H1 (cell line): ENCODE measurements around the gene PRKAG1. TPM values are rescaled to one million over a fixed set of nuclear protein-coding genes. Genes with fewer than 3 reads are reported as not detected.

ENCODE experiments used
- CTCF ChIA-PET: fragments of 300-600 bp; sonication (Branson Sonifier 250); formaldehyde crosslinking; loops from one replicate; lab custom pipeline; 2021; ENCODE audit not compliant: partially characterized antibody; lab: Charles Lee
- POLR2A ChIA-PET: fragments of 300-600 bp; sonication (Branson Sonifier 250); formaldehyde crosslinking; loops from one replicate; lab custom pipeline; 2021; ENCODE audit warnings: inconsistent platforms; ENCODE audit not compliant: partially characterized antibody; lab: Charles Lee
- DNase-seq, 2 experiments: peaks; one replicate each; pipeline versions ENCODE4 v3.0.0 to v3.0.0-alpha.2; 2010 to 2022; ENCODE audit warnings: low spot score in 2 of 2, low read depth in 1 of 2, mixed read lengths in 1 of 2
- FAIRE-seq: peaks from 2 replicates; lab custom pipeline; 2011; peaks lifted over from hg19 to GRCh38; lab: Jason Lieb, UNC
- H2AFZ ChIP-seq: 2 replicates; pipeline ENCODE4 v1.8.1; 2012; ENCODE audit warnings: low read length, inconsistent platforms
- H2AK5ac ChIP-seq: 2 replicates; pipeline ENCODE4 v1.6.1; 2013; ENCODE audit warnings: low read depth, low read length
- H2BK120ac ChIP-seq: replicated peaks from 2 replicates; pipeline ENCODE3; 2013; ENCODE audit warnings: low read depth, low read length, inconsistent platforms
- H2BK12ac ChIP-seq: 2 replicates; pipeline ENCODE4 v1.6.1; 2013; ENCODE audit warnings: low read depth, low read length
- H2BK15ac ChIP-seq: 2 replicates; pipeline ENCODE4 v1.6.1; 2013; ENCODE audit warnings: low read length
- H2BK20ac ChIP-seq: 2 replicates; pipeline ENCODE4 v1.6.1; 2013; ENCODE audit warnings: low read length
- H2BK5ac ChIP-seq: 2 replicates; pipeline ENCODE4 v1.6.1; 2013; ENCODE audit warnings: low read depth, low read length
- H3K14ac ChIP-seq: 2 replicates; pipeline ENCODE4 v1.6.1; 2013; ENCODE audit warnings: inconsistent platforms; ENCODE audit not compliant: insufficient read length
- H3K18ac ChIP-seq: 2 replicates; pipeline ENCODE4 v1.6.1; 2013; ENCODE audit warnings: low read length; ENCODE audit errors: extremely low read depth
- H3K23ac ChIP-seq: 2 replicates; pipeline ENCODE4 v1.6.1; 2013; ENCODE audit warnings: inconsistent platforms; ENCODE audit not compliant: insufficient read length
- H3K23me2 ChIP-seq: 2 replicates; pipeline ENCODE4 v1.6.1; 2013; ENCODE audit warnings: low read depth, low read length
- H3K27ac ChIP-seq: 2 replicates; pipeline ENCODE4 v1.6.1; 2011; ENCODE audit warnings: low read depth, low read length, inconsistent platforms
- H3K27me3 ChIP-seq, 4 experiments: replicated peaks in 1 of 4; 1 replicate in 1 of 4; 2 replicates in 3 of 4; pipeline versions ENCODE4 v1.6.1 to v1.8.1; 2011 to 2013; ENCODE audit warnings: low read length in 3 of 4, mild to moderate bottlenecking in 3 of 4, inconsistent platforms in 2 of 4, mixed read lengths in 2 of 4, moderate library complexity in 1 of 4; ENCODE audit not compliant: control insufficient read depth in 3 of 4, insufficient read depth in 3 of 4; ENCODE audit errors: extremely low read depth in 1 of 4
- H3K36me3 ChIP-seq, 4 experiments: 2 replicates each; pipeline versions ENCODE4 v1.6.1 to v1.8.1; 2011 to 2013; ENCODE audit warnings: mild to moderate bottlenecking in 4 of 4, low read length in 3 of 4, moderate library complexity in 2 of 4, control low read depth in 1 of 4, inconsistent platforms in 1 of 4; ENCODE audit not compliant: insufficient read depth in 4 of 4, control insufficient read depth in 2 of 4
- H3K4ac ChIP-seq: replicated peaks from 2 replicates; pipeline ENCODE3; 2013; ENCODE audit warnings: low read length, low read depth, mixed read lengths, inconsistent platforms; ENCODE audit not compliant: insufficient read length
- H3K4me1 ChIP-seq, 4 experiments: replicated peaks in 1 of 4; 1 replicate in 1 of 4; 2 replicates in 3 of 4; pipeline versions ENCODE4 v1.6.1 to v1.8.1; 2011 to 2013; ENCODE audit warnings: low read length in 3 of 4, inconsistent platforms in 2 of 4, mixed read lengths in 1 of 4; ENCODE audit not compliant: insufficient read depth in 4 of 4, control insufficient read depth in 3 of 4
- H3K4me2 ChIP-seq, 2 experiments: 2 replicates each; pipeline versions ENCODE4 v1.6.1 to v1.8.1; 2011 to 2013; ENCODE audit warnings: low read depth in 2 of 2, low read length in 2 of 2, control low read depth in 1 of 2, inconsistent platforms in 1 of 2, mild to moderate bottlenecking in 1 of 2; ENCODE audit not compliant: insufficient read depth in 1 of 2
- H3K4me3 ChIP-seq, 4 experiments: fragments of 200-600, 300-600 bp in 1 of 4; sonication (generic), shearing (Covaris generic), sonication (Bioruptor Twin) in 1 of 4; 2 replicates each; pipeline versions ENCODE4 v1.5.1 to v1.8.1; 2011 to 2016; ENCODE audit warnings: low read length in 4 of 4, low read depth in 3 of 4, control low read depth in 2 of 4, inconsistent platforms in 2 of 4, mild to moderate bottlenecking in 2 of 4, mixed read lengths in 1 of 4, moderate library complexity in 1 of 4; ENCODE audit not compliant: insufficient read depth in 2 of 4; ENCODE audit errors: extremely low read depth in 1 of 4
- H3K56ac ChIP-seq: replicated peaks from 2 replicates; pipeline ENCODE3; 2013; ENCODE audit warnings: low read depth, mild to moderate bottlenecking, mixed read lengths, low read length, inconsistent platforms; ENCODE audit not compliant: insufficient read length
- H3K79me1 ChIP-seq: 2 replicates; pipeline ENCODE4 v1.6.1; 2013; ENCODE audit warnings: low read depth, low read length, control low read depth
- H3K79me2 ChIP-seq, 2 experiments: 2 replicates each; pipeline versions ENCODE4 v1.6.1 to v1.8.1; 2012 to 2013; ENCODE audit warnings: low read length in 2 of 2, mild to moderate bottlenecking in 2 of 2, inconsistent platforms in 1 of 2; ENCODE audit not compliant: insufficient read depth in 2 of 2, control insufficient read depth in 1 of 2
- H3K9ac ChIP-seq, 4 experiments: replicated peaks in 1 of 4; 1 replicate in 1 of 4; 2 replicates in 3 of 4; pipeline versions ENCODE4 v1.6.1 to v1.8.1; 2011 to 2013; ENCODE audit warnings: low read depth in 3 of 4, low read length in 3 of 4, control low read depth in 2 of 4, mild to moderate bottlenecking in 2 of 4, moderate library complexity in 2 of 4, inconsistent platforms in 1 of 4; ENCODE audit errors: extremely low read depth in 1 of 4
- H3K9me3 ChIP-seq, 2 experiments: 2 replicates each; pipeline versions ENCODE4 v1.6.1 to v1.8.1; 2012 to 2013; ENCODE audit warnings: mild to moderate bottlenecking in 2 of 2, moderate library complexity in 2 of 2, control low read depth in 1 of 2, inconsistent platforms in 1 of 2, low read depth in 1 of 2, low read length in 1 of 2, mixed read lengths in 1 of 2; ENCODE audit not compliant: insufficient read depth in 2 of 2
- H4K20me1 ChIP-seq, 2 experiments: replicated peaks in 1 of 2; 2 replicates each; pipeline versions ENCODE3 to v1.8.1; 2011 to 2013; ENCODE audit warnings: inconsistent platforms in 2 of 2, low read length in 2 of 2, mild to moderate bottlenecking in 1 of 2; ENCODE audit not compliant: insufficient read depth in 2 of 2, control insufficient read depth in 1 of 2
- H4K5ac ChIP-seq: 2 replicates; pipeline ENCODE4 v1.6.1; 2013; ENCODE audit warnings: low read length, low read depth, mixed read lengths, inconsistent platforms; ENCODE audit not compliant: insufficient read length
- H4K8ac ChIP-seq: 2 replicates; pipeline ENCODE4 v1.8.0; 2013; ENCODE audit warnings: mild to moderate bottlenecking, moderate library complexity, low read length, inconsistent platforms; ENCODE audit not compliant: insufficient read depth; ENCODE audit errors: extremely low read depth
- H4K91ac ChIP-seq: replicated peaks from 2 replicates; pipeline ENCODE3; 2013; ENCODE audit warnings: low read length, mixed read lengths, inconsistent platforms; ENCODE audit not compliant: insufficient read length
- CHD1 ChIP-seq: IDR thresholded peaks from 2 replicates; pipeline ENCODE4 v1.6.1; 2012; ENCODE audit warnings: low read depth, low read length, improper control_type of control experiment
- EZH2 ChIP-seq: fragments of 200-600 bp; sonication (generic); IDR thresholded peaks from 2 replicates; pipeline ENCODE4 v1.7.1; 2012; ENCODE audit warnings: low read depth, mild to moderate bottlenecking, moderate library complexity, low read length, inconsistent platforms; ENCODE audit not compliant: severe bottlenecking
- HDAC2 ChIP-seq, 2 experiments: fragments of 300-600 bp in 1 of 2; sonication (generic) in 1 of 2; IDR thresholded peaks; 2 replicates each; pipeline ENCODE4 v1.6.1; 2011 to 2012; ENCODE audit warnings: low read depth in 2 of 2, low read length in 2 of 2, mild to moderate bottlenecking in 2 of 2, moderate library complexity in 2 of 2, borderline replicate concordance in 1 of 2, inconsistent platforms in 1 of 2
- JUN ChIP-seq: IDR thresholded peaks from 2 replicates; pipeline ENCODE4 v1.6.1; 2011; ENCODE audit warnings: low read depth, mild to moderate bottlenecking, improper control_type of control experiment, low read length
- JUND ChIP-seq: IDR thresholded peaks from 2 replicates; pipeline ENCODE4 v1.6.1; 2011; ENCODE audit warnings: mild to moderate bottlenecking, improper control_type of control experiment, low read length
- TBP ChIP-seq: IDR thresholded peaks from 2 replicates; pipeline ENCODE4 v1.6.1; 2011; ENCODE audit warnings: low read depth, low read length, improper control_type of control experiment
- WGBS, 2 experiments: shearing (Covaris generic) in 1 of 2; methylation state at CpG; one replicate each; pipeline versions ENCODE4 v1.1.6 to v1.1.7; 2013 to 2015; ENCODE audit warnings: low lambda C conversion rate in 2 of 2, mixed read lengths in 2 of 2, inconsistent platforms in 1 of 2, low coverage in 1 of 2, missing lambda C conversion rate in 1 of 2; ENCODE audit not compliant: insufficient replicate concordance in 2 of 2, insufficient coverage in 1 of 2, insufficient read length in 1 of 2; ENCODE audit errors: extremely low coverage in 1 of 2, missing lambda C conversion rate in 1 of 2; 5-methylcytosine and 5-hydroxymethylcytosine counted together
- polyA plus RNA-seq, 7 experiments: library from polyadenylated mRNA; depleted of rRNA in 3 of 7; stranded (reverse) in 5 of 7; unstranded in 2 of 7; fragments of >200 nt in 5 of 7; fragments of 200-250 nt in 2 of 7; gene quantifications; 1 replicate in 5 of 7; 2 replicates in 1 of 7; 4 replicates in 1 of 7; pipeline versions ENCODE4 v1.2.1 to v1.2.3, GENCODE V29; 2011 to 2013; ENCODE audit warnings: missing spikeins in 2 of 7, mixed read lengths in 2 of 7
- total RNA-seq: library from RNA; stranded (reverse); fragmentation: NEBNext Ultra II Directional; extraction: Animal tissue kit (Norgen Biotek cat#: 25700); gene quantifications from 2 replicates; pipeline ENCODE4 v1.2.1, GENCODE V29; 2021

The PRKAG1 gene
- total and polyA plus RNA-seq, 2 of the 8 experiments (the other 6 are each of a cell fraction or from before 2014, with no cell fraction given): 38.6 to 57.5 TPM

DNA sequence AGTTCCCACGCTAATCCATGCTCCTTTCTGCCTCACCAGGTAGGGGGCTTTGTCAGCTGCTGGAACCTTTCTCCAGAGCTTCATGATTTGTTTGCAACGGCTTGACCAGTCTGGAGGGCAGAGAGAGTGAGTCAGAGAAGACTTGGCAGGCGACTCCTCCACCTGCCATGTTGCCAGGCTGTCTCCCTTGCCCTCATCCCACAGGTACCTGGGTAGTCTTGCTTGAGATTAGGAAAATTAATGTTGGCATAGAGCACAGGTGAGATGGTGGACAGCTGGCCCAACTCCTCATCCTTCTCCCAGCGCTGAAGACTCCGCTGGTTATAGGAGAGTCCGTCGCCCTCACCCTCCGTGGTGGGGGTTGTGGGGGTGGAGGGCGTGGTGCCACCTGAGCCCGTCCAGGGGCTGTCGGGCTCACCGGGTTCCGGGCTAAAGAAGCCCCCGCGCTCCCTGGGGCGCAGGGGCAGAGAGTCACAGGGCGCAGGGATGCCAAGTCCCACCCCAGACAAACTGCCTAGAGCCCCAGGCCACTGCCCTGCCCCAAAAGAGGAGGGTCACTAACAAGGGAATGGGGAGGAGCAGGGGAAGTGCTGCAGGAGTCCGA, 23.4 kb upstream of the PRKAG1 start:
- Histone ChIP-seq H3K4me1 (no peaks in the 10 kb centered on the region), H2AFZ (no peak overlapping the region), H3K27ac (no peak overlapping the region), H3K79me2 (no peaks in the 10 kb centered on the region), H2BK5ac (no peak overlapping the region), H2BK12ac (no peak overlapping the region), H2BK20ac (no peak overlapping the region), H3K4ac (no peak overlapping the region), H3K79me1 (no peaks in the 10 kb centered on the region; the same call in none of the 2 replicates), H3K18ac (no peak overlapping the region), H3K9ac (no peak overlapping the region), H4K8ac (no peak overlapping the region), H4K20me1 (peaks cover 20 to 36% of the 10 kb centered on the region in 2 experiments), H3K27me3 (no peaks in the 10 kb centered on the region), H2BK120ac (no peak overlapping the region), H4K5ac (no peak overlapping the region), H2BK15ac (no peak overlapping the region), H3K56ac (no peak overlapping the region), H3K9me3 (no peaks in the 10 kb centered on the region), H3K4me3 (no peak overlapping the region), H3K23me2 (no peaks in the 10 kb centered on the region), H3K36me3 (peaks cover 61 to 93% (median 87%) of the 10 kb centered on the region in 4 experiments), H3K14ac (no peak overlapping the region), H3K23ac (no peak overlapping the region), H4K91ac (no peak overlapping the region), H2AK5ac (no peak overlapping the region), H3K4me2 (no peak overlapping the region)
- FAIRE-seq: no peak
- ChIA-PET POLR2A (interaction anchor here (21.2 kb wide), 1 partner anchor 12 kb away, joined by 339 read pairs; no protein-coding TSS in a partner anchor), CTCF (interaction anchor here (1.1 to 9.1 kb wide), 7 partner anchors 7 to 46 kb away, joined by 3 to 126 read pairs (median 5); no protein-coding TSS in a partner anchor)
- DNase-seq: no peak
- 97% methylated on average over 16 of the region's 18 CpGs; no CpG with 5 or more reads in 1 of the 2 experiments for WGBS, 2 experiments
- no peak for TF ChIP-seq CHD1
- TF ChIP-seq EZH2: no peak
- TF ChIP-seq JUND: no peak
- TF ChIP-seq HDAC2 (IDR thresholded peaks at IDR 0.05; ENCODE audit: borderline replicate concordance in 1 of 2, low read depth in 2 of 2, low read length in 2 of 2): no peak
- TF ChIP-seq JUN: no peak
- TF ChIP-seq TBP: no peak
